Loucy (cell line): ENCODE results near the gene SGMS1.
A peak's percentile ranks its signal among the peaks of the same experiment; 100 is the strongest.

ENCODE experiments used
- CTCF ChIP-seq: fragments of 200-600 bp; sonication (generic); conservative IDR thresholded peaks from 2 replicates; pipeline ENCODE4 v1.5.1; 2014; ENCODE audit warnings: mild to moderate bottlenecking, antibody characterized with exemption, low read length
- EZH2phosphoT487 ChIP-seq: fragments of 200-600 bp; IDR thresholded peaks from 2 replicates; pipeline ENCODE4 v1.6.1; 2018; ENCODE audit warnings: antibody characterized with exemption, mild to moderate bottlenecking, moderate library complexity, borderline replicate concordance

GRCh38 chr10:50624866-50625501, 1.2 kb upstream of the SGMS1 start:
- peak; percentile 63 for TF ChIP-seq CTCF
- no peak for TF ChIP-seq EZH2phosphoT487
